Spleen (tissue), 11 donors: Measurements from ENCODE around the gene MCTP1. TPM values are rescaled to one million over a fixed set of nuclear protein-coding genes. Genes with fewer than 3 reads are reported as not detected.

Source experiments
- DNase-seq: peaks from one replicate; pipeline ENCODE4 v3.0.0-alpha.2; 2020
- H3K27ac ChIP-seq, 8 donors: fragments of 200-600 bp; sonication (generic) in 7 of 8; 1 replicate in 4 of 8; 2 replicates in 4 of 8; pipeline versions ENCODE4 v1.5.0 to v1.8.0; 2016 to 2021; ENCODE audit warnings: inconsistent platforms in 4 of 8, mild to moderate bottlenecking in 4 of 8, moderate library complexity in 1 of 8
- H3K27me3 ChIP-seq, 7 donors: fragments of 200-600 bp; sonication (generic) in 6 of 7; replicated peaks in 1 of 7; 1 replicate in 4 of 7; 2 replicates in 3 of 7; pipeline versions ENCODE4 v1.5.0 to v1.8.0; 2016 to 2021; ENCODE audit warnings: inconsistent platforms in 3 of 7, mild to moderate bottlenecking in 1 of 7
- H3K36me3 ChIP-seq, 6 donors: fragments of 200-600 bp; sonication (generic) in 5 of 6; 1 replicate in 4 of 6; 2 replicates in 2 of 6; pipeline versions ENCODE4 v1.5.0 to v1.8.0; 2016 to 2021; ENCODE audit warnings: inconsistent platforms in 2 of 6
- H3K4me1 ChIP-seq, 6 donors: fragments of 200-600 bp; sonication (generic) in 5 of 6; 1 replicate in 3 of 6; 2 replicates in 3 of 6; pipeline versions ENCODE4 v1.5.0 to v1.8.0; 2016 to 2021; ENCODE audit warnings: inconsistent platforms in 3 of 6
- H3K4me3 ChIP-seq, 8 donors: fragments of 200-600 bp; sonication (generic) in 7 of 8; 1 replicate in 4 of 8; 2 replicates in 4 of 8; pipeline versions ENCODE4 v1.5.0 to v1.8.0; 2016 to 2021; ENCODE audit warnings: inconsistent platforms in 4 of 8, mild to moderate bottlenecking in 4 of 8, moderate library complexity in 2 of 8
- H3K9me3 ChIP-seq, 8 donors: fragments of 200-600 bp; sonication (generic) in 7 of 8; 1 replicate in 4 of 8; 2 replicates in 4 of 8; pipeline versions ENCODE4 v1.5.0 to v1.8.0; 2016 to 2021; ENCODE audit warnings: inconsistent platforms in 4 of 8
- POLR2A ChIP-seq, 3 donors: fragments of 450-650 bp; IDR thresholded peaks; one replicate each; pipeline ENCODE4 v1.5.1; 2017; ENCODE audit warnings: antibody characterized with exemption in 3 of 3, mild to moderate bottlenecking in 1 of 3
- POLR2AphosphoS5 ChIP-seq, 3 donors: sonication (generic); formaldehyde crosslinking; IDR thresholded peaks; one replicate each; pipeline ENCODE4 v1.5.1; 2017; ENCODE audit warnings: antibody characterized with exemption in 3 of 3
- WGBS, 5 donors: extraction: QIAGEN DNeasy Blood & Tissue Kit in 3 of 5; methylation state at CpG; one replicate each; pipeline versions ENCODE4 v1.1.5 to v1.1.7; 2013 to 2018; 5-methylcytosine and 5-hydroxymethylcytosine counted together
- intact Hi-C: fragments of 100-400 bp; cut with DNase I; formaldehyde crosslinking; loops from one replicate; pipeline ENCODE4 v1.15.0; 2023; ENCODE audit warnings: low total_unique reads
- polyA plus RNA-seq, 3 donors: library from polyadenylated mRNA; stranded (reverse); fragments of 200-250 nt; gene quantifications; one replicate each; pipeline ENCODE4 v1.2.1, GENCODE V29; 2013
- total RNA-seq, 7 donors: library from RNA; depleted of rRNA in 3 of 7; stranded (reverse); fragments of >200 nt in 3 of 7; fragmentation: NEBNext Ultra II Directional in 4 of 7; extraction: Animal tissue kit (Norgen Biotek cat#: 25700) in 4 of 7; gene quantifications; one replicate each; pipeline versions ENCODE4 v1.1.0 to v1.2.1, GENCODE V29; 2016 to 2021
- TF ChIP-seq, protein P1 (sequence below), 11 experiments: fragments of 200-600 bp in 7 of 11; fragments of 450-650 bp in 4 of 11; sonication (generic) in 4 of 11; IDR thresholded peaks in 8 of 11; conservative IDR thresholded peaks in 3 of 11; 1 replicate in 7 of 11; 2 replicates in 4 of 11; pipeline versions ENCODE4 v1.4.0 to v1.8.0; 2016 to 2021; ENCODE audit warnings: antibody characterized with exemption in 11 of 11, inconsistent platforms in 4 of 11, mild to moderate bottlenecking in 1 of 11
- donor health status: healthy with polysubstance abuse.
- donor health status: DM: no; HTN: no; CAD: no; lungs with moderate emphysema.
- donor health status: DM: no; HTN: no; CAD: no.
- donor health status: Bipolar disorder and iron deficiency.
- donor health status: healthy.
- donor health status: DM: no; HTN: no; CAD: no.
- donor health status: DM: yes; HTN: yes; CAD: no.

Gene MCTP1
- total and polyA plus RNA-seq, 10 donors = 1.2 to 57.2 (median 29.4) TPM

- Histone ChIP-seq H3K4me3 (no peak overlapping the region), H3K27ac (no peak overlapping the region), H3K36me3 (no peaks in the 10 kb centered on the region), H3K4me1 (no peaks in the 10 kb centered on the region), H3K9me3 (no peaks in the 10 kb centered on the region), H3K27me3 (peaks cover 0 to 5% (median 0%) of the 10 kb centered on the region in 7 donors)
- TF ChIP-seq, protein P1, sequence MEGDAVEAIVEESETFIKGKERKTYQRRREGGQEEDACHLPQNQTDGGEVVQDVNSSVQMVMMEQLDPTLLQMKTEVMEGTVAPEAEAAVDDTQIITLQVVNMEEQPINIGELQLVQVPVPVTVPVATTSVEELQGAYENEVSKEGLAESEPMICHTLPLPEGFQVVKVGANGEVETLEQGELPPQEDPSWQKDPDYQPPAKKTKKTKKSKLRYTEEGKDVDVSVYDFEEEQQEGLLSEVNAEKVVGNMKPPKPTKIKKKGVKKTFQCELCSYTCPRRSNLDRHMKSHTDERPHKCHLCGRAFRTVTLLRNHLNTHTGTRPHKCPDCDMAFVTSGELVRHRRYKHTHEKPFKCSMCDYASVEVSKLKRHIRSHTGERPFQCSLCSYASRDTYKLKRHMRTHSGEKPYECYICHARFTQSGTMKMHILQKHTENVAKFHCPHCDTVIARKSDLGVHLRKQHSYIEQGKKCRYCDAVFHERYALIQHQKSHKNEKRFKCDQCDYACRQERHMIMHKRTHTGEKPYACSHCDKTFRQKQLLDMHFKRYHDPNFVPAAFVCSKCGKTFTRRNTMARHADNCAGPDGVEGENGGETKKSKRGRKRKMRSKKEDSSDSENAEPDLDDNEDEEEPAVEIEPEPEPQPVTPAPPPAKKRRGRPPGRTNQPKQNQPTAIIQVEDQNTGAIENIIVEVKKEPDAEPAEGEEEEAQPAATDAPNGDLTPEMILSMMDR (IDR thresholded peaks at IDR 0.05 in 8 of 11, conservative IDR thresholded peaks at IDR 0.05 in 3 of 11) = no peak
- TF ChIP-seq POLR2AphosphoS5 (IDR thresholded peaks at IDR 0.05) (no peak), POLR2A (IDR thresholded peaks at IDR 0.05) (no peak)
- intact Hi-C loops = no loop called here
- DNase-seq = no peak
Observed at GRCh38 chr5:95241161-95241560, 43.7 kb downstream of the MCTP1 start.

DNA sequence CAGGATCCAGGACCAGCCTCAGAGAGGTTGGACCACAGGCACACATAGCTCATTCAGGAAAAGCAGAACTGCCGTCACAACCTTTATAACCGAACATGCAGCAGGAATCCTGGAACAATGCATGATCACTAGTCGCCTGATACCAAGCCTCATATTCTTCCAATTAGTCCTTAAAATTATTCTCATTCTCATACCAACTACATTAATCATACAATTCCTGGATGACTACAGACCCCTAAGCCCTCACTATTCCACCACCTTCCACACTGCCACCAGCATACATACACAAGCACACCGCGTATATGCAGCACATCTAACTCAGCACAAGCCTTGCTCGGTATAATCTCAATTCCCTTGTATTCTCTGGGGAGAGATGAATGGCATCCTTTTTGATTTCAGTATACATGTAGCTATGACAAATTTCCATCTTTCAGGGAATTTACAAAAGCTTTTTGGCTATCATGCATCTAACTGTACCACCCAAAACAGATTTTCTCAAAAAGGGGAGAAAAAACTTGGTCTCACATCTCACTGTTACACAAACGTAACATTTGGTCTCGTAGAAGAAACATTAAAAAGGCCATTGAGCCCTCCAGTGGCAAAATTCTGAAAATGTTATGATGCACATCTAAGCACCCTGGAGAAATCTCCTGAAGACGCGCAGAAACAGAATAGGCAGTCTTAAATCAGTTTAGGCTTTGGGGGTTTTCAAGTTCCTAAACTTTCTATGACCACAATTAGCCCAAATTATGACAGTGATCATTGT lies 46.2 kb downstream of the MCTP1 start:
- Histone ChIP-seq H3K36me3 (no peaks in the 10 kb centered on the region), H3K27me3 (no peaks in the 10 kb centered on the region), H3K4me3 (no peak overlapping the region), H3K9me3 (no peaks in the 10 kb centered on the region), H3K4me1 (no peaks in the 10 kb centered on the region), H3K27ac (no peak overlapping the region)
- intact Hi-C loops = no loop called here
- TF ChIP-seq, protein P1 (IDR thresholded peaks at IDR 0.05 in 8 of 11, conservative IDR thresholded peaks at IDR 0.05 in 3 of 11) = no peak
- no peak for TF ChIP-seq POLR2A (IDR thresholded peaks at IDR 0.05)
- no peak for TF ChIP-seq POLR2AphosphoS5 (IDR thresholded peaks at IDR 0.05)
- DNase-seq = no peak
- 64 to 69% (median 65%) methylated on average over 10 of the region's 10 CpGs for WGBS, 5 donors

GRCh38 chr5:95237324-95237723 lies 47.6 kb downstream of the MCTP1 start:
- WGBS, 5 donors = 72 to 84% (median 80%) methylated on average over 5 of the region's 5 CpGs
- intact Hi-C loops = no loop called here
- no peak for DNase-seq
- H3K4me3 ChIP-seq = no peak overlapping the region
- TF ChIP-seq POLR2A (IDR thresholded peaks at IDR 0.05) = no peak
- TF ChIP-seq, protein P1 (IDR thresholded peaks at IDR 0.05 in 8 of 11, conservative IDR thresholded peaks at IDR 0.05 in 3 of 11) = no peak
- no peak for TF ChIP-seq POLR2AphosphoS5 (IDR thresholded peaks at IDR 0.05)
- peaks cover 0 to 6% (median 4%) of the 10 kb centered on the region in 8 donors for H3K9me3 ChIP-seq
- H3K27me3 ChIP-seq = no peaks in the 10 kb centered on the region
- H3K27ac ChIP-seq = no peak overlapping the region
- H3K36me3 ChIP-seq = no peaks in the 10 kb centered on the region
- no peaks in the 10 kb centered on the region for H3K4me1 ChIP-seq

DNA sequence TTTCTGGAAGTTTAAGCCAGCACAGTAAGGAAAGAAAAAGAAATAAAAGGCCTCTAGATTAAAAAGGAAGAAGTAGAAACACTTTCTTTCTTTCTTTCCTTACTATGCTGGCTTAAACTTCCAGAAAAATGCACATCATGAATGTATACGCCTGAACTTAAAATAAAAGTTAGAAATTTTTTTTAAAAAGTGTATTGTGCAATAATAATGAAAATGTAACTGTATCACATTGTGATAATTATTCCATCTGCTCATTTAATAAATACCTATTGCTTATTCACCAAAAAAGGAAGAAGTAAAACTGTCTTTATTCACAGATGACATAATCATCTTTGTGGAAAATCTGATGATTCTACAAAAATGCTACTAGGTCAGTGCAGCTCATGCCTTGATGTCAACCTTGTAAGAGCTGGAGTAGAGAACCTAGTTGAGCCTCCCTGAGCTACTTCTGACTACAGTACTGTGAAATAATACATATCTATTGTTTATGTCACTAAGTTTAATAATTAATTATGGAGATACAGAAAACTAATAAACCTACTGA lies 49.4 kb downstream of the MCTP1 start:
- Histone ChIP-seq H3K4me3 (no peak overlapping the region), H3K27ac (no peak overlapping the region), H3K4me1 (no peaks in the 10 kb centered on the region), H3K36me3 (no peaks in the 10 kb centered on the region), H3K27me3 (no peaks in the 10 kb centered on the region), H3K9me3 (peaks cover 0 to 15% (median 8%) of the 10 kb centered on the region in 8 donors)
- 76 to 93% (median 88%) methylated on average over 1 of the region's 1 CpG for WGBS, 5 donors
- no peak for DNase-seq
- intact Hi-C loops = no loop called here
- TF ChIP-seq POLR2A (IDR thresholded peaks at IDR 0.05) (no peak), POLR2AphosphoS5 (IDR thresholded peaks at IDR 0.05) (no peak)
- TF ChIP-seq, protein P1 (IDR thresholded peaks at IDR 0.05 in 8 of 11, conservative IDR thresholded peaks at IDR 0.05 in 3 of 11) = no peak
